HL-60/S4 treated with retinoic acid at 250 ng/mL for 4 days and 3 days (cell line): ENCODE data around the gene FAF2.
"Not testable (repeated sequence)": the region's sequence is repeated elsewhere in the genome, so short reads cannot be mapped to it uniquely, and the experiment has no call there.

Source experiments
- in situ Hi-C: fragments of 300-500 bp; cut with MboI; formaldehyde crosslinking; loops from 2 replicates; pipeline ENCODE4 v1.7.0; 2022; ENCODE audit warnings: low sequenced_read_pairs

Gene FAF2, protein sequence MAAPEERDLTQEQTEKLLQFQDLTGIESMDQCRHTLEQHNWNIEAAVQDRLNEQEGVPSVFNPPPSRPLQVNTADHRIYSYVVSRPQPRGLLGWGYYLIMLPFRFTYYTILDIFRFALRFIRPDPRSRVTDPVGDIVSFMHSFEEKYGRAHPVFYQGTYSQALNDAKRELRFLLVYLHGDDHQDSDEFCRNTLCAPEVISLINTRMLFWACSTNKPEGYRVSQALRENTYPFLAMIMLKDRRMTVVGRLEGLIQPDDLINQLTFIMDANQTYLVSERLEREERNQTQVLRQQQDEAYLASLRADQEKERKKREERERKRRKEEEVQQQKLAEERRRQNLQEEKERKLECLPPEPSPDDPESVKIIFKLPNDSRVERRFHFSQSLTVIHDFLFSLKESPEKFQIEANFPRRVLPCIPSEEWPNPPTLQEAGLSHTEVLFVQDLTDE

GRCh38 chr5:176447978-176448608 lies at the start of gene FAF2:
TSS of gene FAF2 (plus strand) at chr5:176448385. CDS start at chr5:176448408, 23 bp downstream.
- in situ Hi-C loops = no loop called here

GRCh38 chr5:176400382-176401156 lies 47.6 kb upstream of the FAF2 start:
- in situ Hi-C loops = no loop called here

GRCh38 chr5:176401281-176402205 lies 46.6 kb upstream of the FAF2 start:
- in situ Hi-C loops = no loop called here

GRCh38 chr5:176405656-176406435 lies 42.3 kb upstream of the FAF2 start:
- in situ Hi-C loops = no loop called here

GRCh38 chr5:176406436-176407052 lies 41.6 kb upstream of the FAF2 start:
- in situ Hi-C loops = no loop called here

DNA sequence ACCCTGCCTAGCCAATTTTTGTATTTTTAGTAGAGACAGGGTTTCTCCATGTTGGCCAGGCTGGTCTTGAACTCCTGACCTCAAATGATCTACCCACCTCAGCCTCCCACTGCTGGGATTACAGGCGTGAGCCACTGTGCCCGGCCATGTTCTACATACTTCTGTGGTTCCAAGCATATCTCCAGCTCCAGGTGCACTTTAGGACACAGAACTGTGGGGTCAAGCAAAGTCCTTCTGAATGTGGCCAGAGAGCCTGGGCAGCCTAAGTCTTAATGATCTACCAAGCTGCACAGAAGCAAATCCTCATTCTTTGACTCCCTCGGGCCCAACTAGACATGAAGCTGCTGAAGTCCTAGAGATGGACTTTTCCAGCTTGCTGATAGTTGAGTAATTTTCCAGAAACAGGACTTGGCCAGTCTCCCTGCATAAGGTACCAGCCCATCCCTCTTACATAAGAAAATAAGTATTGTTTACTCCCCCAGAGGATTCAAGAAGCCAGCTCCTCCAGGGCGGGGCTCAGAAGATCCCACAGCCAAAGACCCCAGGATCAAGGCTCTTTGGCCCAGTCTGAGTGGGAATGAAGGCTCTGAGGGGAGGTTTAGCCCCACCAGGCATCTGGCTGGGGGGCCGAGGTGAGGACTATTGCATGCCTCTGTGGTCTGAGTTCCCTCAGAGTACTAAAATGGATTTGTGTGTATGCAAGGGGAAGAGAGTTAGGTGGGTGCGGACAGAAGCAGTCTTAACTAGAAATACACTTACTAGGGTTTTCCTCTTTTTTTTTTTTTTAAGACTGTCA lies 40.5 kb upstream of the FAF2 start:
- in situ Hi-C loops = no loop called here

DNA sequence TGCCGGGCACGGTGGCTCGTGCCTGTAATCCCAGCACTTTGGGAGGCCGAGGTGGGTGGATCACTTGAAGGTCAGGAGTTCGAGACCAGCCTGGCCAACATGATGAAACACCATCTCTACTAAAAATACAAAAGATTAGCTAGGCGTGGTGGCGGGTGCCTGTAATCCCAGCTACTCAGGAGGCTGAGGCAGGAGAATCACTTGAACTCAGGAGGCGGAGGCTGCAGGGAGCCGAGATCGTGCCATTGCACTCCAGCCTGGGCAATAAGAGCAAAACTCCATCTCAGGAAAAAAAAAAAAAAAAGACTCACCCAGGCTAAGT lies 40.0 kb upstream of the FAF2 start:
- in situ Hi-C loops = not testable (repeated sequence)

DNA sequence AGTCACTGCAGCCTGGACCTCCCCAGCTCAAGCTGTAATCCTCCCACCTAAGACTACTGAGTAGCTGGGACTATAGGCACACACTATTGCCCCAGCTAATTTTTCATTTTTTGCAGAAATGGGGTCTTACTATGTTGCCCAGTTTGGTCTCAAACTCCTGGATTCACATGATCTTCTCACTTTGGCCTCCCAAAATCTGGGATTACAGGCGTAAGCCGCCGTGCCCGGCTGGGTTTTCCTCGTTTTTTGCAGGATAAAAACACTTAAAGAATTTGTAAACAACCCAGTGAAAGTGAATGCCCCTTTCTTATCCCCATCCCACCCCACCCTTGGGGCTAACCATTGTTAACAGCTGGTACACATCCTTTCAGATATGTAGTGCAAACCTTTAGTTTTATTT lies 39.6 kb upstream of the FAF2 start:
- in situ Hi-C loops = no loop called here

DNA sequence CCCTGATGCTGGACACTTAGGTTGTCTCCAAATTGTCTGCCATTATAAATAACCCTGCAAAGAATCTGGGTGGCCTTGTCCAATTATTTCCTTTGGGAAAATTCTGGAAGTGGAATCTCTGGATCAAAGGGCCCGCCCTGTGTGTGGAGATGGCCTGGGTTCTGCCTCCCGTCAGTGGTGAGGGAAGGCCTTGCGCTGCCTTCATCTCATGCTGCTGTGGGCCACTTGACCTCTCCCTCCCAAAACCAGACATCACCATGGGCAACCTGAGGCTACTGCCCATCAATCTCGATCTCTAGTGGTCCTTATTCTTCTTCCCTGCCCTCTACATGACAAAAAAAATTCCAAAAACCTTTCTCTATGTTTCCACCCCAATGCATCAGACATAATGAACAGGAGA lies 38.4 kb upstream of the FAF2 start:
- in situ Hi-C loops = no loop called here

- in situ Hi-C loops = no loop called here
Observed at GRCh38 chr5:176410486-176411180, 37.6 kb upstream of the FAF2 start.

DNA sequence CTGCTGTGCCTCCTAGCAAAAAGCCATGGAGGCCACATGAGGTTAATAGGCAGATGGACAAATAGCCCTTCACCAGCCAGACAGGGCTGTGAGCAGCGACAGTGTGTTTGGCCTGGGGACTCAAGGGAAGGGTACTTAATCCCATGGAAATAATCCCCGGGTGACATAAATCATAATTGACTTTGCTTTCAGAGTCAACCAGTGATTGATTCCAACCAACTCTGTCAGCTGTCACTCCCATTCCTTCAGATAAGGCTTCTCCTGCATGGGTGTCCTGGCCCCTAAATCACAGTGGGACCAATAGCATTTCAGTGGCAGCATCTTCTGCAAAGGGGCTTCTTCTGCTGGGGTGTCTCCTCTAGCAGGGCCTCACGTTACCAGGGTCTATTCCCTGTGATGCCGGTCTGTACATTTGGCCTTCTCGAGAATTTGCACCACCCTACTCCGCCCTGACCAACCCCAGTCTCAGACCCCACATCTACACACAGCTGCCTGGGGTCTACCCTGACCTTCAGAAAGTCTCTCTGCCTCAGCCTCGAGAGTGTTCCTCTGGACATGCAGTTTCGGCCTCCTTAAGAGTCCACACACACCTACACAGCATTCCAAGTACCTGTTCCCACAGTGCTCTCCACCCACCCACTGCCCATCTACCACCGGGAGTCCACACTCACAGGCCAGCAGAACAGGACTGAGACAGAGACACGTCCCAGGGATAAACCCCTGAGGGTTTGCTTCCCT lies 35.5 kb upstream of the FAF2 start:
- in situ Hi-C loops = no loop called here

DNA sequence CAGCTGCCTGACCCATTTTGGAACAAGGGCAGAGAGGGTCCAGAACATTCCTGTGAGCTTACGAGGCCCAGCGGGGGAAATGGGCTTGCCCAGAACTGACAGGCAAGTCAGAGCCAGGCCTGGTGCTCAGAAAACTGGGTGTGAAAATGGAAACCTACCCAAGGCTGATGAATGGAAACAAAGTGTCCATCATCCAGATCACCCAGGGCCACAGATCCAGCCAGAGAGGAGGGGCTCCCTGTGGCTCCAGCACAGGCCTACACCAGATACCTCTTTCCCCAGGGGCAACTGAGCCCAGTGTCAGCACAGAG lies 35.0 kb upstream of the FAF2 start:
- in situ Hi-C loops = no loop called here

DNA sequence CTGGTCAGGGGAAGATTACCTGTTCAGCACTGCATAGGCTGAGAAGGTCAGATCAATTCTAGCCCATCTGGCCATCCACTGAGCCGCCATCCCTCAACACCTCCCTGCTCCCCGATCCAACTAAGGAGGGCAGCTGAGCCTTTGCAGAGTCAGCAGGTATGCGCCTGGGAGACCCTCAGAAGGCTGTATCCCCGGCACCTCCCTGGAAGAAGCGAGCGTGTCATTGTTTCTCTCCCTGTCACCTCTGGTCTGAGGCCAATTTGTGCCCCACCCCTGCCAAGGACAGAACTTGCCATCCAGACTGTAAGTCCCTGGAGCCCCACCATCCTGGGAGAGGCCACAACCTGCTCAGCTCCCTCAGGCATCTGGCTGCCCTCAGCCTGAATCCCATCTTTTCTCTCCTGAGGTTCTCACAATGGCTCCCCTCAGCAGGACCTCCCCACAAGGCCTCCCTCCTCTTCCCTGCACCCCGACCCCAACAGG lies 34.4 kb upstream of the FAF2 start:
- in situ Hi-C loops = no loop called here

GRCh38 chr5:176414704-176415103 lies 33.5 kb upstream of the FAF2 start:
- in situ Hi-C loops = no loop called here

- in situ Hi-C loops = no loop called here
Observed at GRCh38 chr5:176415240-176415951, 32.8 kb upstream of the FAF2 start.

DNA sequence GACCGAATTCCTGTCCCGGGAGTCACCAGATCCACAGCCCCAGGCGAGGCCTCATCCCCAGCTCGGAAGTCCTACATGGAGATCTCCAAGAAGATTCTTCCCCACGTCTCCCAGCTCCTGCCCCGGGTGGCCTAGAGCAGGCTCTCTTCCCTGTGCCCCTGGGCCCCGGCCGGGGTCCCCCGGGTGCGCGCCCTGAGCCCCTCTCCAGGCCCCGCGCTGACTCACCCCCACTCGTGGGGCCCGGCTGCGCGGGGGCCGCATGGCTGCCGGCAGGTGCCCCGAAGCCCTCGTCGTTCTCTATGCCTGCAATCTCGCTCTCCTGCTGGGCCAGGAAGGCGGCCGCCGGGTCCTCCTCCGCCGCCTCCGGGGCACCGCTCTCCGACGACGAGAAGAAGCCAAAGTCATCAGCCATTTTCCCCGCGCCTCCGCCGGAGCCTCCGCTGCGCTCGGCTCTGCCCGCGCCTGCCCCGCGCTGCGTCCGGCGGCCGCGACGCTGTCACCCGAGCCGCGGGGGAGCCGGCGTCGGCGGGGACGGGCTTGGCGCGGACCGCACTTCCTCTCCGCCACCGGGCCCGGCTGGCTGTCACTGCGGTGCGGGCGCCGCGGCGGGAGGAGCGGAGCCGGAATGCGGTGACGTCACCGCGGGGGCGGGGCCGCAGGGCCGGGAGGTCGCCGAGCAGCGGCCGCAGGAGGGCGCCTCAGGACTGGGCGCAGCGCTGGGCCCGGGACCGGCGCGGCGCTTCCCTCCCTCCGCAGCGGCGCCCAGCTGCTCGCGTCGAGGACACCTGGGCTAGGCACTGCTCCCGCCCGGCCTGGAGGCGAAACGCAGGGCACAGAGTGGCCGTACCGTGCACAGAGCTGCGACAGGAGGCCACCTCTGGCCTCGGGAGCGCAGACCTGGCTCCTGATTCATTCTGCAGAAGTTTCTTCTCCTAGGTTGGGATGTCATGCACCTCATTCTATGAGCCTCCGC lies 31.9 kb upstream of the FAF2 start, which contains the start of gene CLTB:
Gene CLTB (minus strand): TSS at position 588 of the 973 bp plus-strand sequence. CDS start 176 bp downstream, at position 412.
- in situ Hi-C loops = no loop called here
